Erythroblast (primary cell): ENCODE results near the gene P2RX6.
"Not testable (repeated sequence)": the region's sequence is repeated elsewhere in the genome, so short reads cannot be mapped to it uniquely, and the experiment has no call there.

Experiments
- DNase-seq, 2 experiments: peaks; one replicate each; lab custom pipeline; 2025; lab: John Stamatoyannopoulos, UW
- GATA1 ChIP-seq: IDR thresholded peaks from 2 replicates; pipeline ENCODE4 v1.6.1; 2011; ENCODE audit warnings: low read depth, mild to moderate bottlenecking, control low read depth, low read length, moderate library complexity
- POLR2A ChIP-seq: IDR thresholded peaks from 2 replicates; pipeline ENCODE4 v1.6.1; 2011; ENCODE audit warnings: mild to moderate bottlenecking, low read length

The P2RX6 gene

GRCh38 chr22:21014726-21015465 is at the start of gene P2RX6:
TSS of gene P2RX6 (plus strand) at chr22:21015165. CDS start at chr22:21015175, 10 bp downstream.
- TF ChIP-seq GATA1 (no peak), POLR2A (peak; percentile 37)
- peak; percentile 81 to 86 for DNase-seq

GRCh38 chr22:20965888-20966855 is 48.8 kb upstream of the P2RX6 start:
- DNase-seq, result no peak
- TF ChIP-seq POLR2A (no peak), GATA1 (no peak)

DNA sequence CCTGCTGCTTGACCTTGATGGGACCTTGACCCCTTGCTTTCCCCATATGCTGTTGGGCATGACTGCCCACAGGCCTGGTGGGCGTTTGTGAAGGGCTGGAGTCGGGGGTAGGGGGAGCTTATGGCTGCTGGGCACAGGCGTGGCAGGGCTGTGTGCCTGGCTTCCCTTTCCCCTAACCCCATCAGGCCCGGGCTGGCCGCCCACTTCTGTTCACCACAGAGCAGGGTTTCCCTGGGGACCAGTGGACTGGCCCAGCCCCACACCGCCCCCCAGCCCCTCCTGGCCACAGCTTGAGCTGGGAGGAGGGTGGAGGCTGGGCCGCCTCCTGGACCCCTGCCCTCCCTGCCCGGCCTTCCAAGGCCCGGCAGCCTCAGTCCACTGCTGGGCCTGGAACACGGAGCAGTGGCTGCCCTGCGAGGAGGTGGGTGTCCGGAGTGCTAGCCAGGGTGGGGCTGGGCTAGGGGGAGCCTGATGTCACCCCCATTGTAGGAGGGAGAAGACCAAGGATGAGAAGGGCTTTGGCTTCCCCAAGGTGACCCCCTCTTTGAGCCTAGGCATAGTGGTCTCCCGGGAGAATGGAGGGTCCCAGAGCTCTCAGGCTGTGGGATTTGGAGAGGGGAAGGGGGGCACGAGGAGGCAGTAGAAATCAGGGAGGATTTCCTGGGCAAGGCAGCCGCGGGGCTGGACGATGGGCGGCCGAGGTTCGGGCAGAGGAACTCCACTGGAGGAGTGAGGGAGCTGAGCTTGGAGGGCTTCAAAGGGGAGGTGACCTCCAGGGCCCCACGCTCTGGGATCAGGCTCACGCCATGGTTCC is 47.9 kb upstream of the P2RX6 start, which contains the start of gene AIFM3:
TSS of gene AIFM3 (plus strand) at position 373 of the 814 bp plus-strand sequence. CDS start 690 bp downstream, outside the sequence.
- TF ChIP-seq POLR2A, result no peak
- TF ChIP-seq GATA1, result no peak
- DNase-seq, result no peak

DNA sequence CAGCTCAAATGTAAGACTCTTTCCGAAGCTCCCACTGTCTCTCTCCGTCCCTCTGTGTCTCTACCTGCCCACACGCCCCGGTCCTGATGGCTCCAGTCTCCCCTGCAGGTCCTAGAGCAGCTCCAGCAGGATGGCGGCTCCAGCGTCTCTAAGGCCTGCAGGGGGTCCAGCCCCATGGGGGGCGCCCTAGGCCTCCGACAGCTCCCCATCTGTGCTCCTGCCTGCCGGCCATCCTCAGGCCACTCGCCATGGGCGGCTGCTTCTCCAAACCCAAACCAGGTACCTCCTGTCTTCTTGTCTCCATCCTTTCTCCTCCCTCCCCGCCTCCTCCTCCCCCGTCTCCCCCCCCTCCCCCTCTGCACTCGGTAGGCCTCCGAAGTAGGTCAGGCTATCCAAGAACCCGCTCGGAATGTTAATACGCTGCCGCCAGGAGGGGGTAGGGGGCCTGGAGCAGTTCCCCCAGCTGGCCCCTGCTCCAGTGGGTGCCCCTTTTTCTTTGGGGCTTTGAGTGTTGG is 47.2 kb upstream of the P2RX6 start:
- no peak for TF ChIP-seq POLR2A
- no peak for DNase-seq

DNA sequence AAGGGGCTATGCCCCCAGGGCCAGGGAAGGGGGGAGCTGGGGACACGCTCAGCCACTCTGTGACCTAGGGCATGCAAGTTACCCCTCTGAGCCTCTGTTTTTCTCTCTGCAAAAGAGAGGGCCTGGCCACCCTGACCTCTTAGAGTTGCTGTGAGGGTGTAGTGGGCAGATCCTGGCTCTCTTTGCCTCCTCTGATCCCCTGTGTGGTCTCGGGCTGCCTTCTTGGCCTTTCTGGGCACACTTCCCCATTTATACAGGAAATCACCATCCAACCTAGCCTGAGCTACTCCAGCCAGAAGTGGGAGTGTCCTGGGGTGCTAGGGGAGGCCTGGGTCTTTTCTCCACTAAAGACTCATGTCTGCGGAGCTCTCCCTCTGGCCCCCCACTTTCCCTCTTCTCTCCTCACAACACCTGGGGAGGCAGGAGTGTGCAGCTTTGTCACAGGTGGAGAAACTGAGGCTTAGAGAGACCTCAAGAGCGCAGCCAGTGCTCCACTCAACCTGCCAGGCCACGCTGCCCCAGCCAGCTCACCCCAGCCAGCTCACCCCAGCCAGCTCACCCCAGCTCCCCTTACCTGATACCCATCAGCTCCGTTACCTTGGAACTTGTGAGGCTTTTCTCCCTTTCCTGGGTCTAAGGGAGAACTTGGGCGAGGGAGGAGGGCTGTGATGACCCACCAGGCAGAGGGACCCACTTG is 46.5 kb upstream of the P2RX6 start:
- TF ChIP-seq GATA1 (no peak), POLR2A (no peak)

GRCh38 chr22:20970939-20971657 is 43.9 kb upstream of the P2RX6 start:
- TF ChIP-seq POLR2A (no peak), GATA1 (no peak)
- no peak for DNase-seq

More for the DNA sequence above, 46.5 kb upstream of the P2RX6 start:
- DNase-seq, result no peak

DNA sequence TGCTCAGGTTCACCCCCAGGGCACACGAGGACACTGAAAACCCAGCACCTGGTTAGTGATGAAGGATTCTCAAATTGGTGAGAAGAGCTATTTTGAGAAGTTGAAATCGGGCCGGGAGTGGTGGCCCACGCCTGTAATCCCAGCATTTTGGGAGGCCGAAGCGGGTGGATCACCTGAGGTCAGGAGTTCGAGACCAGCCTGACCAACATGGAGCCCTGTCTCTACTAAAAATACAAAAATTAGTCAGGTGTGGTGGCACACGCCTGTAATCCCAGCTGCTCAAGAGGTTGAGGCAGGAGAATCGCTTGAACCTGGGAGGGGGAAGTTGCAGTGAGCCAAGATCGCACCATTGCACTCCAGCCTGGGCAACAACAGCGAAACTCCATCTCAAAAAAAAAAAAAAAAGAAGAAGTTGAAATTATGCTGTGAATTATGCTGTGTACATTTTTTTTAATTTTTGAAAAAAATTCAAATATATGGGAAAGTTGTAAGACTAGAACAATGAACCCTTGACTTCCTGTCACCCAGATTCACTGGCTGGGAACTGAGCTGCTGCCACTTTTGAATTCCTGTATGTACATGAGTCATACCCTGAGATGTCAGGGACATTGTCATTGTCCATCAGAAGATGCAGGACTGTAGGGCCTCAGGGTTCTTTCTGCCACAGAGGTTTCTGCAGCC is 42.8 kb upstream of the P2RX6 start:
- DNase-seq, result not testable (repeated sequence)

DNA sequence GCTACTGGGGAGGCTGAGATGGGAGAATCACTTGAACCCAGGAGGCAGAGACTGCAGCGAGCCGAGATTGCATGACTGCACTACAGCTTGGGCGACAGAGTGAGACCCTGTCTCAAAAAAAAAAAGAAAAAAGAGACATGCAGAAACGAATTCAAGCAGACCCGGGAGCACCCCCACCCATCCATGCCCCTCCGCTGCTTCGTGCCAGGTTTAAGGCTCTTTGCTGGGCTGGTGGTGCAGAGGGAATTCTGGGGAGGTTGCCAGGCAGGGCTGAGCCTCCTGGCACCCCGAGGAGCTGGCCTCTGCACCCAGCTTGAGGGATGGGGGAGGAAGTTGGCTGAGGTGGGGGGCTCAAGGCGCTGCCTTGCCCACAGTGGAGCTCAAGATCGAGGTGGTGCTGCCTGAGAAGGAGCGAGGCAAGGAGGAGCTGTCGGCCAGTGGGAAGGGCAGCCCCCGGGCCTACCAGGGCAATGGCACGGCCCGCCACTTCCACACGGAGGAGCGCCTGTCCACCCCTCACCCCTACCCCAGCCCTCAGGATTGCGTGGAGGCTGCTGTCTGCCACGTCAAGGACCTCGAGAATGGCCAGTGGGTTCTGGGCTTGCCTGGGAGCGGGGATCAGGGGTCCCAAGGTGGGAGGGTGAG is 41.9 kb upstream of the P2RX6 start:
- no peak for TF ChIP-seq POLR2A
- TF ChIP-seq GATA1, result no peak
- DNase-seq, result no peak

DNA sequence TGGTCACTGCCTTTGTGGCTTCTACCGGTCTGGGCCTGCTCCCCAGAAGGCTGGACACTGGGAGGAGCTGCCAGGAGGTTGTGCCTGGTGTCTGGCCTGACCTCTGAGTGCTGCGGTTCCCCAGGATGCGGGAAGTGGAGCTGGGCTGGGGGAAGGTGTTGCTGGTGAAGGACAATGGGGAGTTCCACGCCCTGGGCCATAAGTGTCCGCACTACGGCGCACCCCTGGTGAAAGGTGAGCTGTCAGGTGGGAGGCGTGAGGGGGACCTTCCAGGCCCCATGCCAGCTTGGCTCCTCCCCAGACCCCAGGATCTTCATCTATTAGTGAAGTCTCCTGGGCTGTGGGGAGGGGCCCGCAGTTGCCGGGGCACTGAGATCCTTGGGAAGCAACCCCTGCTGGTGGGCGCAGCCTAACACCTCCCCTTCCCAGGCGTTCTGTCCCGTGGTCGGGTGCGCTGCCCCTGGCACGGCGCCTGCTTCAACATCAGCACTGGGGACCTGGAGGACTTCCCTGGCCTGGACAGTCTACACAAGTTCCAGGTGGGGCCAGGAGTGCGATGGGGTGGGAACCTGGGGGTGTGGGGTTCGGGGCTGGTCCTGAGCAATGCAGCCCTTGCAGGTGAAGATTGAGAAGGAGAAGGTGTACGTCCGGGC is 41.2 kb upstream of the P2RX6 start:
- no peak for DNase-seq
- TF ChIP-seq GATA1 (no peak), POLR2A (no peak)

- TF ChIP-seq GATA1 (no peak), POLR2A (no peak)
- DNase-seq, result no peak
Measured at GRCh38 chr22:20974336-20974955, 40.5 kb upstream of the P2RX6 start.

DNA sequence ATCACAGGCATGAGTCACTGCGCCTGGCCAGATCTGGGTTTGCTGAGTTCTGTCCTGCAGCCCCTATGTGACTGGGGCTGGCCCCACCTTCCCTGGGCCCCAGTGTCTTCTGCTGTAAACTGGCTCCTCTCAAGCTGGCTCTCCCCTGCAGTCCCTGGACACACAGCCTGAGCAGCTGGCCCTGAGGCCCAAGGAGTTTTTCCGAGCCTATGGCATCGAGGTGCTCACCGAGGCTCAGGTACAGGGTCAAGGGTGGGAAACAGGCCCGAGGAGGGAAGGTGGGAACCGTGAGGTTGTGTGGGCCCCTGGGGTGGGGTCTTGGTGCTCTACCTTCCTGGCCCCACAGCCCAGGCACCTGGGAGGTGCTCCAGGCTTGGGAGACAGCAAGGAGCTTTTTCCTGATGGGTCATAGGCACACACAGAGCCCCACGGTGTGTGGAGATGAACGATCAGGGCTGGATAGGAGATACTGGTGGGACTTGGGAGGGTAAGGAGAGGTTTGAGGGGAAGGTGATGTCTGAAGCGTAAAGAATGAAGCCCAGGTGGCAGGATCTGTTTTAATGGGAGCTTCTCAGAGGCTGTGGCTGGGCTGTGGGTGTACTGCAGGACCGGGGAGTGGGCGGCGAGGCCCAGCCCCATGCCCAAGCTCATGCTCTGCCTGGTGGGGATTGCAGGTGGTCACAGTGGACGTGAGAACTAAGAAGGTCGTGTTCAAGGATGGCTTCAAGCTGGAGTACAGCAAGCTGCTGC is 39.2 kb upstream of the P2RX6 start:
- DNase-seq, result no peak
- TF ChIP-seq POLR2A, result no peak
- TF ChIP-seq GATA1, result no peak
